Activated CD8-positive, alpha-beta memory T cell treated with anti-CD3 and anti-CD28 coated beads, Interleukin-2, amount 50 U/mL, for 1 hour (primary cell): Measurements from ENCODE around the gene MYH16.
"Not testable (repeated sequence)": the region's sequence is repeated elsewhere in the genome, so short reads cannot be mapped to it uniquely, and the experiment has no call there.

Experiments
- DNase-seq: peaks from one replicate; pipeline ENCODE4 v3.0.0-alpha.2; 2020; ENCODE audit errors: extremely low read depth

Gene MYH16

GRCh38 chr7:99272476-99273045, at the start of gene MYH16:
MYH16 (plus strand) TSS chr7:99272839.
- no peak for DNase-seq

GRCh38 chr7:99224263-99224898, 48.3 kb upstream of the MYH16 start:
- DNase-seq = not testable (repeated sequence)

- no peak for DNase-seq
Observed at GRCh38 chr7:99224899-99225265, 47.8 kb upstream of the MYH16 start.

GRCh38 chr7:99229234-99229633, 43.4 kb upstream of the MYH16 start:
- no peak for DNase-seq

GRCh38 chr7:99232082-99232770, 40.4 kb upstream of the MYH16 start:
- DNase-seq = no peak

GRCh38 chr7:99232955-99233354, 39.7 kb upstream of the MYH16 start:
- not testable (repeated sequence) for DNase-seq

GRCh38 chr7:99234185-99234584, 38.5 kb upstream of the MYH16 start:
- DNase-seq = no peak

GRCh38 chr7:99235925-99236324, 36.7 kb upstream of the MYH16 start:
- DNase-seq = no peak

GRCh38 chr7:99237876-99238275, 34.8 kb upstream of the MYH16 start:
- DNase-seq = not testable (repeated sequence)

DNA sequence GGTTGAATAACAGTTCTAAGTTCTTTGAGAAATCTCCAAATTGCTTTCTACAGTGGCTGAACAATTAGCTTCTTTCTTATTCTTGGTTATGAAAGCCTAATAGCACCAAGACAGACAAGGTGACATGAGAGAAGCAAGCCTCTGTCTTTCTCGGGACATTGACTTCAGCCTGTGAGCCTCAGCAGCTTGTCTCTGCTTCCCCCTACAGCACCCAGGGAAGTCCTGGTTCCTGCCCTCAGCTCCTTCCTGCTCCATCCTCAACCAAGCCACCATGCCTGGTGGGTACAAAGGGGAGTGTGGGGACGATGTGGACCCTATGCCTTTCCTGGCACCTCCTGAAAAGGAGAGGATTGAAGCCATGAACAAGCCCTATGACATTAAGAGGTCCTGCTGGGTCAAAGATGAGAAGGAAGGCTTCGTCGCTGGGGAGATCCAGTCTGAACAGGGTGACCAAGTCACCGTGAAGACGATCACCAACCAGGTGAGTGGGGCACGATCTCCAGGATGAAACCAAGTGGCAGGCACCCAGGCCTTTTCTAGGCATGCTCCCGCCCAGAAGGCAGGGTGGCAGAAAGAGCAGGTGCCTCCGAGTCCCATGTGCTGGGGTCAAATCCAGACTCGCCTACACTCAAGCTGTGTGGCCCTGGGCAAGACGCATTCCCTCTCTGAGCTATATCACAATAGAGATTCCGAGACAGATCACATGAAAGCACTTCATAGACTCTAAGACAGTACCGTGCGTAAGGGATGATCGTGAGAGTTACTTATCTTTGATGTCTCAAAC, 33.9 kb upstream of the MYH16 start:
- no peak for DNase-seq

DNA sequence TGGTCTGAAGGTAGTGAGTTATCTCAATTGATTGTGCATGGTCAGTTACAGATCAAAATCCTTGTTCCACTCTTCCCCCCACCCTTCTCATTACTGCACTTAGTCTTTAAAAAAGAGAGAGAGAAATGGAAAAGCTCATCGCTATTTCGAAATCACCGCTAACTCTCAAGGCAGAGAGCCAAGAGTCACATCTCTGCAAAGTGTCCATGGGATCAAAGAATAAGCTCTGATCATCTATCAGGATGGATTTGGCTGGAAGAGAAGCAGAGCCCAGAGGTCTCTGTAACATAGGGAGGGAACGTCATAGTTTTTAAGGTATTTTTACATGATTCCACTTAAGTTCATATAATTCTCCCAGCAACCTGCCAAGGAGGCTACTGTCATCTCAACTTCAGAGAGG, 30.0 kb upstream of the MYH16 start:
- no peak for DNase-seq

GRCh38 chr7:99243751-99244337, 28.8 kb upstream of the MYH16 start:
- DNase-seq = no peak

- DNase-seq = no peak
Observed at GRCh38 chr7:99244939-99245338, 27.7 kb upstream of the MYH16 start.

GRCh38 chr7:99248391-99249095, 24.1 kb upstream of the MYH16 start:
- DNase-seq = no peak

GRCh38 chr7:99249985-99250575, 22.6 kb upstream of the MYH16 start:
- DNase-seq = no peak

GRCh38 chr7:99252166-99252895, 20.3 kb upstream of the MYH16 start:
- DNase-seq = no peak

DNA sequence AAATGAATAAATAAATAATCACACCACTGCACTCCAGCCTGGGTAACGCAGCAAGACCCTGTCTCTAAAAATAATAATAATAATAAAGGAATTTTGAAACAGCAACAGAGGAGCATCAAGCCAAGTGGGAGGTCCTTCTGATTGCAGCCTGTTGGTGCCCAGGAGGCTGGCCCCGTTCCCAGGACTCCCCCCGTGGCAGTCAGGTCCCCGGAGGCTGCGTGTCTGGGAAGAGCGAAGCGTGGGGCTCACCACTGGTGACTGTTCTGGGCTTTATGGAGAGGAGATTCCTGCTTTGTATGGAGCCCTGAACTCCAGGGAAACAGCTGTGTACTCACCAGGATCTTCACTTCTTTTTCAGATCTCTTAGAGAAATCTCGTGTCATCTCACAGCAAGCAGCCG, 19.3 kb upstream of the MYH16 start:
- no peak for DNase-seq

GRCh38 chr7:99254390-99254789, 18.2 kb upstream of the MYH16 start:
- DNase-seq = no peak

DNA sequence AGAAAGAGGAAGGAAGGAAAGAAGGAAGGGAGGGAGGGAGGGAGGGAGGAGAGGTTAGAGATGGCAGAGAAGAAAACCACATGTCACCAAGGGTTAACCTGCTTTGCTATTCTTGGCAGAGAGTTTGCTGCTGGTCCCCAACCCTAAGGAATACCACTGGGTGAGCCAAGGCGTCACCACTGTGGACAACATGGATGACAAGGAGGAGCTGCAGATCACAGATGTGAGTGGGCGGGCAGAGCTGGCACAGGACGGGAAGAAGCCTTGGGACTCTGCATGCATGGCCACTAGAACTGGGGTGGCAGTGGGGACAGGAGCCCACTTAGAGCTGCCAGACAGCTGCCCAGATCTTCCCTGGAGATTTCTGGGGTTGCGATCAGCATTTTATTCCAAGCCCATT, 17.2 kb upstream of the MYH16 start:
- DNase-seq = no peak

- DNase-seq = no peak
Observed at GRCh38 chr7:99257065-99257464, 15.6 kb upstream of the MYH16 start.
